A673 (cell line): ENCODE results near the gene JPH2. TPM values are rescaled to one million over a fixed set of nuclear protein-coding genes. Genes with fewer than 3 reads are reported as not detected.

Experiments
- BruUV-seq: library from RNA; stranded (reverse); fragments of 400-500 nt; replicated peaks from 2 replicates; lab custom pipeline; 2021; lab: Mats Ljungman, UMichigan
- CTCF ChIA-PET: fragments of 300-600 bp; sonication (Branson Sonifier 250); formaldehyde crosslinking; loops from one replicate; lab custom pipeline; 2022; ENCODE audit warnings: antibody characterized with exemption; lab: Charles Lee
- POLR2A ChIA-PET: fragments of 300-600 bp; sonication (Branson Sonifier 250); formaldehyde crosslinking; loops from one replicate; lab custom pipeline; 2022; ENCODE audit warnings: antibody characterized with exemption; ENCODE audit not compliant: low non-redundant PET; lab: Charles Lee
- DNase-seq: peaks from one replicate; pipeline ENCODE4 v3.0.0-alpha.2; 2015; ENCODE audit warnings: low spot score
- H3K27ac ChIP-seq: fragments of 200-600 bp; sonication (generic); 2 replicates; pipeline ENCODE4 v1.5.1; 2016; ENCODE audit warnings: mixed run types, low read depth, mild to moderate bottlenecking, mixed read lengths, antibody characterized with exemption, low read length; ENCODE audit not compliant: poor library complexity, severe bottlenecking
- H3K27me3 ChIP-seq: fragments of 200-600 bp; sonication (generic); replicated peaks from 2 replicates; pipeline ENCODE4 v1.6.1; 2017; ENCODE audit warnings: mixed run types, low read depth, mild to moderate bottlenecking, mixed read lengths, antibody characterized with exemption, low read length; ENCODE audit not compliant: insufficient read depth, poor library complexity
- H3K36me3 ChIP-seq: fragments of 200-600 bp; sonication (generic); 2 replicates; pipeline ENCODE4 v1.6.1; 2016; ENCODE audit warnings: mixed run types, mild to moderate bottlenecking, mixed read lengths, antibody characterized with exemption, low read length; ENCODE audit not compliant: insufficient read depth, poor library complexity, severe bottlenecking
- H3K4me1 ChIP-seq: fragments of 200-600 bp; sonication (generic); 2 replicates; pipeline ENCODE4 v1.6.1; 2017; ENCODE audit warnings: mixed run types, mild to moderate bottlenecking, mixed read lengths, antibody characterized with exemption, low read length; ENCODE audit not compliant: insufficient read depth, poor library complexity, severe bottlenecking
- H3K4me3 ChIP-seq: fragments of 200-600 bp; sonication (generic); 2 replicates; pipeline ENCODE4 v1.5.1; 2016; ENCODE audit warnings: low read depth, mixed run types, mild to moderate bottlenecking, mixed read lengths, low read length; ENCODE audit not compliant: poor library complexity, severe bottlenecking
- H3K9me3 ChIP-seq: fragments of 200-600 bp; sonication (generic); 2 replicates; pipeline ENCODE4 v1.6.1; 2016; ENCODE audit warnings: mixed run types, low read depth, mild to moderate bottlenecking, mixed read lengths, antibody characterized with exemption, low read length; ENCODE audit not compliant: poor library complexity, severe bottlenecking
- EZH2 ChIP-seq: fragments of 200-600 bp; sonication (generic); IDR thresholded peaks from 2 replicates; pipeline ENCODE4 v1.6.1; 2017; ENCODE audit warnings: borderline replicate concordance, low read depth, mild to moderate bottlenecking, mixed read lengths, antibody characterized with exemption, low read length; ENCODE audit not compliant: poor library complexity, severe bottlenecking
- intact Hi-C: fragments of 100-400 bp; cut with micrococcal nuclease; formaldehyde crosslinking; loops from one replicate; pipeline ENCODE4 v1.10.0; 2022; ENCODE audit not compliant: unreplicated experiment
- total RNA-seq: library from RNA; stranded (reverse); gene quantifications from 2 replicates; pipeline ENCODE4 v1.2.3, GENCODE V29; 2021
- TF ChIP-seq, protein P1 (sequence below): fragments of 300-800, 200-600 bp; sonication (generic); conservative IDR thresholded peaks from 2 replicates; pipeline ENCODE4 v1.5.1; 2017; ENCODE audit warnings: low read depth, mild to moderate bottlenecking, antibody characterized with exemption, low read length, moderate library complexity, mixed read lengths

Gene JPH2
- total RNA-seq, 1 experiment from 2014 or later: 1.1 TPM

DNA sequence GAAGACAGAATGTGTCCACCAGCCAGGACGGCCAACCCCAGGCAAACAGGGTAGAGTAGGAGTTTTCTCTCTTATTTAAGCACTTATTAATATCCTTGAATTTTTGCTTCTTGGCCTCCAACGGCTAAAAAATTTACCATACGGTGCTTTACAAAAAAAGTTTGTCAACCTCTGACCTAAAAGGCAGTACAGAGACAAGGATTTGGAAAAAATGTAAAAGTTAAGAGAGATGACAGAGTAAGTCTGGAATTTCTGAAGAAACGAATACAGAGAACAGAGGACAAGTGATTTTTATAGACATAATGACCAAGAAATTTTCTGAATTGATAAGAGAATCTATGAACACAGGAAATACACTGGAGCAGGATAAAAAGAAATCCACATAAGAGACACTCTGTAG lies 13.4 kb upstream of the JPH2 start:
- BruUV-seq: no TSS peak
- Histone ChIP-seq H3K36me3 (peaks cover 74% of the 10 kb centered on the region), H3K9me3 (no peaks in the 10 kb centered on the region), H3K4me3 (no peak overlapping the region), H3K4me1 (peaks cover 9% of the 10 kb centered on the region), H3K27me3 (no peaks in the 10 kb centered on the region), H3K27ac (no peak overlapping the region)
- intact Hi-C loops: no loop called here
- DNase-seq: no peak
- TF ChIP-seq, protein P1, sequence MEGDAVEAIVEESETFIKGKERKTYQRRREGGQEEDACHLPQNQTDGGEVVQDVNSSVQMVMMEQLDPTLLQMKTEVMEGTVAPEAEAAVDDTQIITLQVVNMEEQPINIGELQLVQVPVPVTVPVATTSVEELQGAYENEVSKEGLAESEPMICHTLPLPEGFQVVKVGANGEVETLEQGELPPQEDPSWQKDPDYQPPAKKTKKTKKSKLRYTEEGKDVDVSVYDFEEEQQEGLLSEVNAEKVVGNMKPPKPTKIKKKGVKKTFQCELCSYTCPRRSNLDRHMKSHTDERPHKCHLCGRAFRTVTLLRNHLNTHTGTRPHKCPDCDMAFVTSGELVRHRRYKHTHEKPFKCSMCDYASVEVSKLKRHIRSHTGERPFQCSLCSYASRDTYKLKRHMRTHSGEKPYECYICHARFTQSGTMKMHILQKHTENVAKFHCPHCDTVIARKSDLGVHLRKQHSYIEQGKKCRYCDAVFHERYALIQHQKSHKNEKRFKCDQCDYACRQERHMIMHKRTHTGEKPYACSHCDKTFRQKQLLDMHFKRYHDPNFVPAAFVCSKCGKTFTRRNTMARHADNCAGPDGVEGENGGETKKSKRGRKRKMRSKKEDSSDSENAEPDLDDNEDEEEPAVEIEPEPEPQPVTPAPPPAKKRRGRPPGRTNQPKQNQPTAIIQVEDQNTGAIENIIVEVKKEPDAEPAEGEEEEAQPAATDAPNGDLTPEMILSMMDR: no peak
- no peak for TF ChIP-seq EZH2
- POLR2A ChIA-PET: no interaction called here
- CTCF ChIA-PET: no interaction called here

DNA sequence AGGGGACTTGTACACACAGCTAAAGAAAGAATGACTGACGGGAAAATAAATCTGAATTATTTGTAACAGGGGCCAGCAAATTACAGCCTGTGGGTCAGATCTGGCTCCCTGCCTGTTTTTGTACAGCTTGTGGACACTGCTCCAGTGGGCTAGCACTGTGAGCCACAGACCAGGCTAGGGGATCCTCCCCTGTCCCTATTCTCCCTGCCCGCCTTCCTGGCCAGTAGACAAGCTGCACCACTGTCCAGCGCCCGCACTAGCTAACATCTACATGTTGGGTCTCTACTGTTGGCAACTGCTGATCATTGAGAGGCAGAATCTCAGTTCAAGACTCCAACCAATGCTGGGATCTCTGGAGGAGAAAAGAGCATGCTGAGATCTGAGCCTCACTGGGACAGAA lies 12.9 kb upstream of the JPH2 start:
- intact Hi-C loops: no loop called here
- POLR2A ChIA-PET: no interaction called here

DNA sequence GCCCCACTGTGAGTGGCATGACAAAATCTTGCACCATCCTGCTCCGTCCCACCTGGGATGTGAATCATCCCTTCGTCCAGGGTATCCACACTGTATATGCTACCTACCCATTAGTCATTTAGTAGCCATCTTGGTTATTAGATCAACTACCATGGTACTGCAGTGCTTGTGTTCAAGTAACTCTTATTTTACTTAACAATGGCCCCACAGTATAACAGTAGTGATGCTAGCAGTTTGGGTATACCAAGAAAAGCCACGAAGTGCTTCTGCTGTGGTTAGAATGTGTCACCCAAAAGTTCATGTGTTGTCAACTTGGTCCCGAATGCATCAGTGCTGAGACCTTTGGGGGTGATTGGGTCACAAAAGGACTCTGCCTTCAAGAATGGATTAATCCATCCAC lies 11.9 kb upstream of the JPH2 start:
- no peaks in the 10 kb centered on the region for H3K9me3 ChIP-seq
- H3K36me3 ChIP-seq: peaks cover 66% of the 10 kb centered on the region
- ChIA-PET POLR2A (no interaction called here), CTCF (no interaction called here)
- BruUV-seq: no TSS peak
- no peak overlapping the region for H3K27ac ChIP-seq
- no peak for DNase-seq
- intact Hi-C loops: no loop called here
- H3K4me3 ChIP-seq: no peak overlapping the region
- TF ChIP-seq EZH2: no peak
- TF ChIP-seq, protein P1: no peak
- peaks cover 2% of the 10 kb centered on the region for H3K4me1 ChIP-seq
- H3K27me3 ChIP-seq: no peaks in the 10 kb centered on the region

More for the DNA sequence above, 12.9 kb upstream of the JPH2 start:
- DNase-seq: no peak
- H3K27me3 ChIP-seq: no peaks in the 10 kb centered on the region
- CTCF ChIA-PET: no interaction called here
- H3K9me3 ChIP-seq: no peaks in the 10 kb centered on the region
- H3K4me3 ChIP-seq: no peak overlapping the region
- peaks cover 69% of the 10 kb centered on the region for H3K36me3 ChIP-seq
- TF ChIP-seq EZH2: no peak
- TF ChIP-seq, protein P1: no peak
- peaks cover 9% of the 10 kb centered on the region for H3K4me1 ChIP-seq
- H3K27ac ChIP-seq: no peak overlapping the region
- no TSS peak for BruUV-seq
